ENCODE measurements around the gene KDM5C.

The KDM5C gene

DNA sequence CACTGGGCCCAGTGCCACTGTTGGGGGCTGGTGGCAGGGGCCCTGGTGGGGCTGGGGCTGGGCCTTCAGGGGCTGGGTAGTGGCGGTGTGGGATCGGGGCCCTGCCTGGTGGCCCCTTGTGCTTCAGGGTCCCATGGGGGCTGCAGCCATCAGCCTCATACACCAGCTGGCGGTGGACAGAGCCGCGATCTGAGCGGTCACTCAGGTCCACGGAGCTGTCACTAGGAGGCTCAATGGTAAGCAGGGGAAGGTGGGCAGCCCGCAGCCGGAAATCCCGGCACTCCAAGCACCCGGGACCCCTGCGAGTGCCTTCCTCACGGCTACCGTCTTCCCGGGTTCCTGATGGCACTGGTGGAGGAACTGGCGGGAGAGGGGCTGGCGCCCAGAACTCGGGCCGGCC, 25.5 kb upstream of the KDM5C start:
- no peak for DNase-seq (ENCODE audit: low spot score)

DNA sequence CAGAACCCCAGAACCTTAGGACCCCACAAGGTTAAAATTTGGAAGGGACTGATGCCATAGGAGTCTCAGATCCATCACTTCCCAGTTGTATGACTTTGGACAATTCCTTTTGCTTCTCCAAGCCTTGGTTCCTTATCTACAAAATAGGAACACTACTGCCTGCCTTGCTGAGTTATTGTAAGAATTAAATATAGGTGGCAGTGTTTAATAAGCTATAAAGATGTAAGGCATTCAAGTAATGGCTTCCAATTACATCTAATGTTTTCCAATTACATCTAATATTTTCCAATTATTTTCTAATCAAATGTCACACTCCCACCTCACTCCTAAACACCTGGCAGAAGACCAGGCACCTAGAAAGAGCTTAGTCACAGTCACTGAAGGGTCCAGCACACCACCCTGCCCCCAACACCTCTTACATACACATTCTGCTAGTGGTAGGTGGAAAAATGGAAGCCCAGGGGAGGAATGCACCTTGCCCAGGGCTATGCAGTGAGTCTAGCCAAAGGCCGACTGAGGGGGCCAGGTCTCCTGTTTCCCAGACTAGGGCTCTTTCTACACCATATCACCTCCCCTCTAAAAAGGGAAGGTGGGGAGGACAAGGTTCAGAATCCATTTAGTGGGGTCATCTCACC, 24.5 kb upstream of the KDM5C start:
- DNase-seq (ENCODE audit: low spot score) = no peak

DNA sequence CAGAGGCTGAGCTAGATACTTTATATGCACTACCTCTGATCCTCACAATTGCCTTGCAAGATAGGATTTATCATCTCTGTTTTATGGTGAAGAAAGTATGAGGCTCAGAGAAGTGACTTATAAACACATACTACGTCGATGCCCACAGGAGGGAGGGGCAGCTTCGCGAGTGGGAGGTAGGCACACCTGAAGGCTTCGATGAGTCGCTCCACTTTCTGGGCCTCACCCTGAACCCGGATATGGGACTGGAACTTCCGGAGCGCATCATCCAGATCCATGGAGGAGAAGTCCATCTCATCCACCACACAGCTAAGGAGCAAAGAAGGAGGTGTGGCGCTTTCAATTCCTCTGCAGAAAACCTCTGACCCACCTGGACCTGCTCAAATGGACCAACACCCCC, 22.9 kb upstream of the KDM5C start:
- DNase-seq (ENCODE audit: low spot score) = no peak

DNA sequence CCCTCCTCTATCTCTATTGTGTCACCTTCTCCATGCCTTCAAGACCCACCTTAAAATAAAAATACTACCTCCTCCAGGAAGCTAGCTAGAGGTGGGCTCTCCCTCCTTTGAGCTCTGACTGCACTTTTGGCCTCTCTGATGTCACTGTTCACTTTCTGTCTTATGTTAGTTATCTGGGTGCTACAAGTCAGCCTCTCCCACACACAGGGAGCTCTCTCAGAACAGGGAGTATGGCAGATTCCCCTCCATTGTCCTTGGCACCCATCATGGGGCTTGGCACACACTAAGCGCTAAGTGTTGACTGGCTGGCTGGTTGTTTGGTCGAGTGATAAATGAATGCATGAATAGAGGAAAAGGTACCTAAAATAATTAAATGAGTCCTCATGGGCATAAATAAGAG, 21.2 kb upstream of the KDM5C start:
- DNase-seq (ENCODE audit: low spot score) = no peak

DNA sequence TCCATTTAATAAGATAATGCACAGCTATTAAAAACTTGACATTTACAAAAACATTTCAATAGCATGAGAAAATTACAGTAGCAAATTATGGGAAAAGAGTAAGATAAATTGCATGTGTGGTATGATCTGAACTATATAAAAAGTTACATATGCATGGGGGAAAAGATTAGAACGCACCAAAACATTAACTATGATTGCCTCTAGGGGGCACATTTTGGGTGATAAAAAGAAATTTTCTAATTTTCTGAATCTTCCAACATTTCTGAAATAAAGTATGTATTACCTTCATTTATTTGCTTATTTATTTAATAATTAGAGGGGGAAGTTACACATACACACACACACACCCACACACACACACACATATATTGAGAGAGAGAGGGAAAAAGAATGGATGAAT, 19.6 kb upstream of the KDM5C start:
- DNase-seq (ENCODE audit: low spot score) = no peak

DNA sequence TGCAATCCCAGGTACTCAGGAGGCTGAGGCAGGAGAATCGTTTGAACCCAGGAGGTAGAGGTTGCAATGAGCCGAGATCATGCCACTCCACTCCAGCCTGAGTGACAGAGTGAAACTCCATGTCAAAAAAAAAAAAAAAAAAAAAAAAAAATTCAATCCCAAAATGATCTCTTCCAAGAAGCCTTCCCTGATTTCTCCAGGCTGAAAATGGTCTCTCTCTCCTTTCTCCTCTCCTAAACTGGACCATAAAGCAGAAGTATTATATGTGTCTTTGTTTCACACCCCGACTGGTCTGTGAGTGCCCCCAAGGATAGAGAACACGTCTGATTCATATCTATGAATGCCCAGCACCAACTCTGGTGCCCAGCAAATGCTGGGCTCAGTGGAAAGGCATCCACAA, 17.3 kb upstream of the KDM5C start:
- no peak for DNase-seq (ENCODE audit: low spot score)

DNA sequence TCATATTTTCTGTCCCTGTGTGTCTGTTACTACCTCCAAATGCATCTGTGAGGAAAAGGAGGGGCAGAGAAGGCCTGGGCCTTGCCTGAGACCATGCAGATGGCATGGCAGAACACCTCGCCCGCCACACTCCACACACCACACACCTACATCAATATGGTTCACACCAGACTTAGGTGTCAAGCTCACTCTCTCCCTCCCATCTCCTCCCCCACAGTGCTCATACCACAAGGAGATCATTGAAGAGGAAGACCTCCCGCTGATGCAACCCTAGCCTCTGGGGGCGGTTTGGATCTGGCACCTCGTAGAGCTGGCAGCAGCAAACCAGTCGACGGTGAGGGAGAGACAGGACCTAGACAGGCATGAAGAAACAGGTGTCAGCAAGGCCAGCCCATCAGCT, 16.6 kb upstream of the KDM5C start:
- DNase-seq (ENCODE audit: low spot score) = no peak

DNA sequence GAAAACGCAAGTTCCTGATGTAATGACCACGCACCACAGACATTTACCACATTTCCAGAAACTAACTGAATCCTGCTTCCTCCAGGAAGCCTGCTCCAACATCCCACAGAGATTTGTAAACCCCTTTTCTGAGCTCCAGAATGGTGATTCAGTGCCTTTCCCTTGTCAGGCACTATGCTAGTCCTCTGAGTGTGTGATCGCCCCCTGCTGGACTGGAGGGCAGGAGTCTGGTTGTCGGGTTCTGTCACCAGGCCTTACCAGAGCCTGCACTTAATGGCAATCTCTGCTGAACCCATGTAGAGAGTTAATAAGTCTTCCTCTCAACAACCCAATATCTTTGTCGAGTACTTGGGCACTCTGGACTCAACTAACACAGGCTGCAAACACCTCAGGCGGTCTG, 14.5 kb upstream of the KDM5C start:
- DNase-seq (ENCODE audit: low spot score) = peak; percentile 37

DNA sequence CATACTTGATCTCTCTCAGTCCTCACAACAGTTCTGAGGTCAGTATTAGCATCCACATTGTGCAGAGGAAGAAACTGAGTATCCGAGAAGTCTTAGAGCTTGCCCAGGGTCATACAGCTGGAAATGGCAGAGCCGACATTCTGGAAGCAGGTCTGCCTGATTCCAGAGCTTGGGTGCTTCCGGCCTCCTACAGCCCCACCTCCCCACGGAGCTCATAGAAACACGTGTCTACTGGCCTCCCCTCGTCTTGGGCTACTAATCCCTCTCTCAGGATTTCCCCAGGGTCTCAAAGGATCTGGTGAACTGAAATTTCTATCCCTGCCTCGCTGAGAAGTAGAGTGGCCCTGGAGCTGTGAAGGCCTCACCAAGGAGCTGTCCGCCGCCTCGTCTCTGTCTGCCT, 12.0 kb upstream of the KDM5C start:
- no peak for DNase-seq (ENCODE audit: low spot score)

DNA sequence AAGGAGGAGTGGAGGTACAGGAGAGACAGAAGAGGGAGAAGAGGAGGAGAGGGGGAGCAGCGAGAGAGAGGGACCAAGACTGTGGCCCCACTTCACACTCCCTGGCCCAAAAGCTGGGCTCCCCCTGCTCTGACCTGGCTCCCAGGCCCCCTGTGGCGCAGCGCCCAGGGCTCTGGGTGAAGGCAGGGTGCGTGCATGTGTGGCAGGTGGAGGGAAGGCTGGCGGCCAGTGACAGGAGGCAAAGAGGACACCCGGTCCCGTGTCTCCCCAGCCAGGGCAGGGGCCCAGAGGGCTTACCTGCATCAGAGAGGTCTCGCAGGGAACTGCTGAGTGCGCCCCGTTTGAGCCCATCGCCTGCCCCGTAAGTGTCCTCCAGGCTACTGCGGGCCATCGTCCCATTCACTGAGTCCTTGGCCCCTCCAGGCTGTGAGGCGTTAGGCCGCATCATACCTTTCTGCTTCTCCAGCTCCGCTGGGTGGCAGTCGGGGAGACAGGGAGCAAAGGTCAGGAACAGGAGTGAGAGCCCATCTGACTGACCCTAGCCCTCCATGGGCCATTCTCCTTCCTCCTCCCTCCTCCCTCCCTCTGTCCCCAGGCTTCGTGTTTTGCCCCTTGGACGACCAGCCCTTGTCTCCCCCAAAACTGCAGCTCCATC, 11.1 kb upstream of the KDM5C start:
- DNase-seq (ENCODE audit: low spot score) = no peak

DNA sequence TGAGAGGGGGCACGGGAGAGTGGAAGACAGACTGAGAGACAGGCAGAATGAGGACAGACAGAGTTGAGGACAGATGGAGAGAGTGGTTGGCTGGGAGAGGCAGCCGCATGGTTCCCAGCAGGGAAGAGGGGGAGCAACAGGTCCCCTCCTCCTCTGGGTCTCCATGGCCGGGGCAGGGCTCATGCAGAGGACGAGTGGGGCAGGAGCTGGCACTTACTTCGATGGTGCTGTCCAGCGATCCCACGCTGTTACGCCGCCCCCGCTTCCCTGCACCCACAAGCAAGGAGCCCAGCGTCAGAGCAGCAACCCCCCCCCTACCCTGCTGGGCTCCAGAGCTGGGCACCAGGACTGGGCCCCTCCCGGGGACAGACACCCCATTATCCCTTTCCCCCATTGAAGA, 10.6 kb upstream of the KDM5C start:
- no peak for DNase-seq (ENCODE audit: low spot score)

DNA sequence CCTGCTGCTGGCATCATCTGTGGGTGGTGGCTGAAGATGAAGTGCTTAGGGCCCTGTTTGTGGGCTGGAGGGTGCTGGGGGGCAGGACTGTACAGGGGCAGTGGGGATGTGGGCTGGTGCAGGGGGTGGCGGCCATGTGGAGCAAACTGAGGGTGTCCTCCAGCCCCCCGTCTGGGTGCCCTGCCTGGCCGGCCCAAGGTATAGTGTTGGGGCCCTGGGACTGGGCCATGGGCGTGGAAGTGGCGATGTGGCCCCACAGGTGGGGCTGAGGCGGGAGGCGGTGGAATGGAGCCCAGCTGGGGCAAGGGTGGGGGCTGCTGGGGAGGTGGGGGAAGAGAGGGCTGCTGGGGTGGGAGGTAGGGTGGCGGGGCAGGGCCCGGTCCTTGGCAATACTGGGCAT, 9.5 kb upstream of the KDM5C start:
- DNase-seq (ENCODE audit: low spot score) = no peak

DNA sequence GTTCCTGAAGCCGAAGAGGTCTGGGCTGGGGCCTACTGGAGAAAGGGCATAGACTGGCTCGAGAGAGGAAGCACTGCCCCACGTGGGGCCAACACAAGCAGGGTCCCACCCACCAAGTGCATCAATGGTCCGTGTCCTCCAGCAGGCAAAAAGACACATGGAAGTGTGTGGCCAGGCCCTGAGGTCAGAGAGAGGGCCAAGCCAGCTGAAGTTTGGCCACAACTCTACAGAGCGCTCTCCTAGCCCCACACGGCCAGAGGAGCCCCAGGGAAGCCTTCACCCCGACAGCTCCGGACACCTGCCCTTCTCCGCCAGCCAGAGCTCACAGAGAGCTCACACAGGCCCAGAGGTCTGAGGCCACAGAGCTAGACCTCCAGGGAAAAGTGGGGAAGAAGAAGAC, 8.5 kb upstream of the KDM5C start:
- DNase-seq (ENCODE audit: low spot score) = no peak

DNA sequence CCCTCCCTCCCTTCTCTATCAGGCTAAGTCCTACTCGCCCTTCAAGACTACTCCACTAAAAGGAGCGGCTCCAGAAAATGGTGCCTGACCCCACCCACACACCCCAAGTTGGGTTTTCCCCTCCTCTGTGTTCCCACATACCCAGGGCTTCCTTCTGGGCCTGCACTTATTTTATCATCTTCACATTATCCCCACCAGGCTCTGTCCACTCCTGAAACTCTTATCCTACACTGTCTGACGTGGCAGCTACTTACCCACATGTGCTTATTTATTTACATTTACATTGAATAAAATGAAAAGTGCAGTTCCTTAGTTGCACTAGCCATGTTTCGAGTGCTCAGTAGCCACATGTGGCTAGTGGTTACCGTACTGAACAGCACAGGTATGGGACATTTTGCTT, 5.1 kb upstream of the KDM5C start:
- no peak for DNase-seq (ENCODE audit: low spot score)

DNA sequence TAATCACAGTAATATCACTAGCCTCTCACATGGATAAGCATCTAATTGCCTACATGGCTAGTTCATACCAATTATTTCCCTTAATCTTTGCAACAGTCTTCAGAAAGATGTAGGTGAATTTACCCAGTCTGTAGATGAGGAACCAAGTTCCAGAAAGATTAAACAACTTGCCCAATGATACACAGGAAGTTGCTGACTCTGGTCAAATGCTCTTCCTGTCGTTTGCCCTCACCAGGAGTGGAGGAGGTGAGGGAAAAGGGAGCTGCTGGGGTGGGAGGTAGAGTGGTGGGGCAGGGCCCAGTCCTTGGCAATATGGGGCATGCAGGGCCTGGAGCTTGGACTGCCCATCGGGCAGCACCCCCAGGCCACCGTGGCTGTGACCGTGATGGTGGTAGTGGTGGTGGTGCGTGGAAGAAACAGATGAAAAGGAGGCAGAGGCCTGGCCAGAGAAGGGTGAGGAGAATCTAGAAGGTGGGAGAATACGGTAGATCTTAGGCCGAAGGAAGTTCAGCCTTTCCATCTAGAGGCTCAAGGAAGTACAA, 2.3 kb upstream of the KDM5C start:
- DNase-seq (ENCODE audit: low spot score) = no peak

DNA sequence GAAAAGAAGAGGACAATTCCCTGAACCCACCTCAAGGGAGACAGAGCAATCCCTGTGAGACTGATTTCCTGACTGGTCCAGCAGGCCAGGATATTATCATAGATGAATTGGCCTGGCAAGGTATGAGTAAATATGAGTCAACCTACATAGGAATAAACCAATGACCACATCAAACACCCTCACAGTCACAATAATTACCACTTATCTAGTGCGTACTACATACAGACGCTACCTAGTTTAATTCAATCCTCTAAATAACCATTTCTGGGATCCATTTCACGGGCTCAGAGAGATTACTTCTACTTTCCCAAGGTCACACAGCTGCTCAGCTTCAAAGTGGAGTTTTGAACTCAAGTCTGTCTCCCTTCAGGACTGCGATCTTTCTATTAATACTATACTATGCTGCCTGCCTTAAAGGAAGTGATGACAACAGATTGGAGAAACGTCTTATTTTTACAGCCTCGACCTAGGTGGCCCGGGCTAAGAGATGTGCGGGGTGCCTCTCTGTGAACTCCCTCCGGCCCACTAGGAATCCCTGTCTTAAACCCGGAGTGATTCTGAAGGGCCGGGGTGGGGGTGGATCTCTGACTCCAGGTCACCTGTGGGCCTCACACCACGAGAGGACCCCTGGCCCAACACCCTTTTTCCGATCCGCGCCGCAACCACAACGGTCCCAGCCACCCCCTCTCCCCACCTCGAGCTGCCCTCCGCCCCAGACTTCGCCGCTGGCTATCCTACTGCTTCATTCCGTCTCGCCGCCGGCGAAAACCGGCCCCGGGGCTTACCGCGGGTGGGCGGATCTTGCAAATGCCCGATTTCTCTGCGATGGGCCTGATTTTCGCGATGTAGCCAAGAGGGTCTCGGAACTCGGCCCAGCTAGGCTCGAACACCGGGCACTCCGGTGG, 800 bp downstream of the KDM5C start:
- no peak for DNase-seq (ENCODE audit: low spot score)

DNA sequence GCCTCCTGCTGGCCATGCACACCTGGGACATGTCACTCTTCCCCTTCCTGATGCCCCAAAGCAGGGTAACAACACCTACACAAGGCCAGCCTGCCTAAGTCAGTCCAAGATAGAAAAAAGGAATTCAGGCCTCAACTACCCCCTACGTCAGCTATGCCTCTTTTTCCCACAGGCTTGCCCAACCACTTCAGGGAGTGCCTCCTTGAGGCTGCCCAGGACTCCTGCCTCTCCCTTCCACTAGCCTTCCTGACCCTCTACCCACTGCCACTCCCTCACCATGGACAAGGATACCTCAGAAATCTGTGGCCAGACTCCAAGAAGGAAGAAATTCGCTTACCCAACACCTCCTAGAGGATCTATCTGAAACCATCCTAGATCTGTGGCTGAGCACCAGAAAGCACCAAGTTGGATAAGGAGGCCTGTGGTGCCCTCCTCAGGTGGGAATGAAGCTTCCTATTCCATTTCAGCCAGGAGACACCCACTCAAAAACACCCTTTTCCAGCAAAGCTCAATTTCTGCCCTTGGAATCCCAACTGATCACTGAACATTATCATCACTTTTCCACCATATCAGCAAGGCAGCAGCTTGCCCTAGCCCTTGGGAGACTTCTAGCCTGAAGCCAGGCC, 1.8 kb downstream of the KDM5C start:
- DNase-seq (ENCODE audit: low spot score) = no peak

DNA sequence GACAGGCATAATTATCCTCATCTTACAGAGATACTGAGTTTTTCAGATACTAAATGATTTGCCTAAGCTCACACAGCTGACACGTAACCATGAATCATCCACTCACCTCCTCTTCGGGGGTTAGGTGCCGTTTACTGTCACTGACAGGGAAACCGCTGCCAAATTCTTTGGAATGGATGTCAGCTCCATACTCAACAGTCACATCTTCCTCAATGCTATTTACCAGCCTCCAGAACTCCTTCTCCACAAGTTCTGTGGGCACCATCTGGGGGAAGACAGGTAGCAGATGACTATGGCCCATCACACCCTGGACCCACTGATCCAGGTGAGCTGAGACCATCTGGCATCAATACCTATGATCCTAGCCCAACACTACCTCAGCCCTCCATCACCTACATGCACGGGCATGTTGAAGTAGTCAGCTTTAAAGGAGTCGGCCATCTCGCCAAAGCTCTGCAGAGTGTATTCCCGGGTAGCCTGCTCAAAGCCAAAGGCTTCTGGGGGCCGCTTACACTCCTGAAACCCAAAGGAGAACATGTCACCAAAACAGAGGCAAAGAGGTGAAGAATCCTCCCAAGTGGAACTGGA, 13.5 kb downstream of the KDM5C start:
- no peak for DNase-seq (ENCODE audit: low spot score)

DNA sequence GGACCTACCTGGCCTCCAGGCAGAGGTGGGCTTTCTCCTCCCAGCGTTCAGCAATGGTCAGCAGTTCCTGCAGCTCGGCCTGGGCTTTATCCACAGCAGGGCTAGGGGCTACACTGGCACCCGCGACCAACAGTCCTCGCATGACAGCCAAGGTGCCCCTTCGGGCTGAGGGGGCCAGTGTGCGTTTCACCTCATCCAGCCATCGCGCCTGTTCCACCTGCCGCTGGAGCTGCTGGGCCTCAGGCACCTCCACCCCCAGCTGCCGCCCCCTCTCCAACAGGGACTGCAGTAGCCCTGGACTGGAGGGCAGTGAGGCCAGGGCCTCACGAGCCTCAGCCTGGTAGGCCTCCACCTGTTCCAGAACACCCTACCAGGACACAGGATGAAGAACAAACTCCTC, 28.3 kb downstream of the KDM5C start:
- DNase-seq (ENCODE audit: low spot score) = no peak

DNA sequence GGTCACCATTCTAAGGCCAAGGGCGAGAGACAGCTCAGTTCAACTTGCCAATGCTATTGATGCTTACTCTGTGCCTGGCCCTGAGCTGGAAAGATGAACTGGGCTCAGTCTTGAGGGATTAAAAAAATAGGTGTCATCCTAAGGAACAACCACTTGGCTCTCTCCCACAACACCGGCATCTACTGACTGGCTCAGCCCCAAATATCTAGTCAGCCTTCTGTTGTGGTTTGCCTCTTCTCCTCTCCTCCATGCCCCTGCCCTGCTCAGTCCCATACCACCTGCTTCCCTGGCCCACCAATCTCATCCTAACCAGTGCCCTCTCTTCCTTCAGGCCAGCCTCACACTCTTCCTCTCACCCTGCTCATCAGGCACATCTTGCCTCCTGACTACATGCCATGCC, 29.6 kb downstream of the KDM5C start:
- no peak for DNase-seq (ENCODE audit: low spot score)

DNA sequence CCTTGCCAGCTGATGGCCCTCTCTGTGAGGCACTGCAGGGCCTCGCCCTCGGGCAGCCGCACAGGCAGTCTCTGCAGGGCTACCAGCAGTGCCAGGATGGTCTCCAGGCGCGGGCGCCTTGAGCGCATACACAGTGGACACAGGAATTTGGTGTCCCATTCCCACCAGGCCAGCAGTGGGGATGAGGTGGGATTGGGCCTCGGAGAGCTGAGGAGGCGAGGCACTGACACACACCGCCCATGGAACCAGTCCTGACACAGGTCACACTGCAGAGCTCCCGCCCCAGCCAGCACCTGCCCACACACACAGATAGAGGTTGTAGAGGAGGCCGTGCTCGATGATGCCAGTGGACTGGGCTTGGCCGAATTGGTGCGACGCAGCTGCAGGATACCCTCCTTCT, 30.7 kb downstream of the KDM5C start:
- DNase-seq (ENCODE audit: low spot score) = no peak

DNA sequence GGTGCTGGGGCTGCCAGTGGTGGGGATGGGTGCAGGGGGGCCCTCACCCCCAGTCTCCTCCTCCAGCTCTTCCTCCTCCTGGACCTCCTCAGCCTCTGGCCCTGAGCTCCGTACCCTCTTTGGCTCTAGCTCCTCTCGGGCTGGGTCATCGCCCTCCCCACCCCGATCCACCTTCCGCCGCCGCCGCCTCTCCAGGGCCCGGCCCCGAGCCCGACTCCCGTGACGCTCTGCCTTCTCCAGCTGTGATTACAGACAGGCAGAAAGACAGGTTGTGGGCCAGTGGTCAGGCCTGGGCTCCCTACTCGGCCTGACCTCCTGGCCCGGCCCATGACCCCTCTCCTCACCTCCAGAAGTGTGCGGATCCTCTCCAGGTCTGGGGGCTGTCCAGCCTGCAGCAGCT, 31.9 kb downstream of the KDM5C start:
- DNase-seq (ENCODE audit: low spot score) = no peak
